ENCODE data around the gene MBOAT7. TPM values are rescaled to one million over a fixed set of nuclear protein-coding genes. Genes with fewer than 3 reads are reported as not detected.

MBOAT7 gene
- total RNA-seq, 1 donor: 30.3 TPM

- H3K4me1 ChIP-seq (ENCODE audit: insufficient read depth, low read length): peaks cover 1% of the 10 kb centered on the region
- H3K9me3 ChIP-seq (ENCODE audit: low read depth, low read length): no peaks in the 10 kb centered on the region
- H3K27me3 ChIP-seq (ENCODE audit: insufficient read depth, low read length): no peaks in the 10 kb centered on the region
- no peak overlapping the region for H3K4me3 ChIP-seq (ENCODE audit: low read length)
Measured at GRCh38 chr19:54152878-54153524, 36.4 kb downstream of the MBOAT7 start.

DNA sequence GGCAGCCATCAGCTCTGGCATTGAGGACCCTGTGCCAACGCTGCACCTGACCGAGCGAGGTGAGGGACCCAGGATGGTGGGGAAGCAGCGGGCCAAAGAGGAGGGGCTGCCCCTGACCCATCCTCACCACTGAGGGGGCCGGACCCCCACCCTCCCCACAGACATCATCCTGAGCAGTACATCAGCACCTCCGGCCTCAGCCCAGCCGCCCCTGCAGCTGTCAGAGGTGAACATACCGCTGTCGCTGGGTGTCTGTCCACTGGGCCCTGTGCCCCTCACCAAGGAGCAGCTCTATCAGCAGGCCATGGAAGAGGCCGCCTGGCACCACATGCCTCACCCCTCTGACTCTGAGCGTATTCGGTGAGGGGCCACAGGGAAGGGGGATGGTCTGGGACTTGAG, 37.1 kb downstream of the MBOAT7 start:
- Histone ChIP-seq H3K4me3 (ENCODE audit: low read length) (no peak overlapping the region), H3K9me3 (ENCODE audit: low read depth, low read length) (no peaks in the 10 kb centered on the region), H3K27me3 (ENCODE audit: insufficient read depth, low read length) (no peaks in the 10 kb centered on the region), H3K4me1 (ENCODE audit: insufficient read depth, low read length) (no peaks in the 10 kb centered on the region)

- Histone ChIP-seq H3K4me3 (ENCODE audit: low read length) (no peak overlapping the region), H3K9me3 (ENCODE audit: low read depth, low read length) (no peaks in the 10 kb centered on the region), H3K4me1 (ENCODE audit: insufficient read depth, low read length) (no peaks in the 10 kb centered on the region)
Measured at GRCh38 chr19:54151362-54152035, 37.9 kb downstream of the MBOAT7 start.

DNA sequence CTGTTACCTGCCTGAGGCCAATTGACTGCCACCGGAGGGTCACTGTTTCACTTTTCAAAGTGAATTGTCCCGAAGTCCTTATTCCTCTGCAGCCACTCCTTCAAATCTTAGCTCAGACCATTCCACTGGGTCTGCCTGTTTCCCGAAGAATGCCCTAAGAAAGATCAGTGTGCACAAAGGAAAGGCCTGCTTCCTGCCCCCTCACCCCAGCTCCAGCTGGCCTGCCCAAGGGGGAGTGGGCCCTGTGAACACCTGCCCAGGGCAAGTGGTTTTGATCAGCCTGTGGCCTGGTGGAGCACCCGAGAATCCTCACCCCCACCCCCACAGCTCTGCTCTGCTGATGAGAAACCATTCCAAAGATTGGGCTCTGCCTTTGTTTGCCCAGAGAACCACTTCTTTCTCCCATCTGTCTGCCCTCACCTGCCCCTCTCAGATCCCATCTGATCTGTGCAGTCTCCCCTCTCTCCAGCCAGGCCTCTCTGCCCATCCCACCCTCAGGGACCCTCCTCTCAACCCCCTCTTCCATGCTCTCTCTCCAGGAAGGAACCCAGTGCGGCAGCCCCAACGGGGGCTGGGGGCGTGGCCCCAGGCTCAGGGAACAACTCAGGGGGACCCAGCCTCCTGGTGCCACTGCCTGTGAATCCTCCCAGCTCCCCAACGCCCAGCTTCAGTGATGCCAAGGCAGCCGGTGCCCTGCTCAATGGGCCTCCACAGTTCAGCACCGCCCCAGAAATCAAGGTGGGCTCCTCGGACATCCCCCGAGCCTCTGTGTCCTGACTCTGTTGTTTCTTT, 40.2 kb downstream of the MBOAT7 start:
- Histone ChIP-seq H3K27me3 (ENCODE audit: insufficient read depth, low read length) (no peaks in the 10 kb centered on the region), H3K9me3 (ENCODE audit: low read depth, low read length) (no peaks in the 10 kb centered on the region), H3K4me1 (ENCODE audit: insufficient read depth, low read length) (no peaks in the 10 kb centered on the region), H3K4me3 (ENCODE audit: low read length) (no peak overlapping the region)

More at GRCh38 chr19:54151362-54152035, 37.9 kb downstream of the MBOAT7 start:
- H3K27me3 ChIP-seq (ENCODE audit: insufficient read depth, low read length): no peaks in the 10 kb centered on the region

GRCh38 chr19:54148158-54148557, 41.2 kb downstream of the MBOAT7 start:
- H3K4me3 ChIP-seq (ENCODE audit: low read length): no peak overlapping the region
- H3K27me3 ChIP-seq (ENCODE audit: insufficient read depth, low read length): no peaks in the 10 kb centered on the region
- no peaks in the 10 kb centered on the region for H3K9me3 ChIP-seq (ENCODE audit: low read depth, low read length)
- no peaks in the 10 kb centered on the region for H3K4me1 ChIP-seq (ENCODE audit: insufficient read depth, low read length)

- no peaks in the 10 kb centered on the region for H3K4me1 ChIP-seq (ENCODE audit: insufficient read depth, low read length)
- no peaks in the 10 kb centered on the region for H3K9me3 ChIP-seq (ENCODE audit: low read depth, low read length)
- no peaks in the 10 kb centered on the region for H3K27me3 ChIP-seq (ENCODE audit: insufficient read depth, low read length)
- no peak overlapping the region for H3K4me3 ChIP-seq (ENCODE audit: low read length)
Measured at GRCh38 chr19:54147676-54148075, 41.7 kb downstream of the MBOAT7 start.

GRCh38 chr19:54145541-54146158, 43.7 kb downstream of the MBOAT7 start:
- no peaks in the 10 kb centered on the region for H3K27me3 ChIP-seq (ENCODE audit: insufficient read depth, low read length)
- no peak overlapping the region for H3K4me3 ChIP-seq (ENCODE audit: low read length)
- H3K4me1 ChIP-seq (ENCODE audit: insufficient read depth, low read length): no peaks in the 10 kb centered on the region
- H3K9me3 ChIP-seq (ENCODE audit: low read depth, low read length): no peaks in the 10 kb centered on the region

DNA sequence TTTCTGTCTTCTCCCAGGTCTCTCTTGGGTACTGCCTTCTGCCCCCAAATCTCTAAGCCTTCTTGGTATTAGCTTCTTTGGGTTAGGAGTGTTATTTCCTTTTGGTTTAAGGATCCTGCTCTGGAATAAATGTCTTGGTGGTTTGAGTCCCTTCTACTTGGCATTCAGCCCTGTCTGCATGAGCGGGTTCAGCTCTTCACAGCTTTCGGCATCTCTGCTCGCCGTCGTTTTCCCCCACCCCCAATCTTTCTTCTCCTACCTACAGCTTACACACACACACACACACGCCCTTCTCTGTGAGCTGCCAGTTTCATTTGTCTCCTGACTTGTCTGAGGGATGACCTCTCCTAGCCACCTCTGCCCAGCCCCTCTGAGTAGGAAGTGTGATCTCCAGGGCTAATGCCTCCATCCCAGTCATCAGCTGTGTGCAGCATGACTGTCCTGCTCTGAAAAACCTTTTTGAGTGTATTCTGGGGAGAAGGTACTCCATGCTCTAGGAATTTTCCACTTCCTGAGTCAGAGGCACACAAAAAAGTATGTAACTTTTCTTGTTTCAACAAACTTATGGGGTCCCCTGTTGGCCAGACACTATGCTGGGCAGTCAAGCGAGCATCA, 47.1 kb downstream of the MBOAT7 start:
- Histone ChIP-seq H3K4me3 (ENCODE audit: low read length) (no peak overlapping the region), H3K27me3 (ENCODE audit: insufficient read depth, low read length) (no peaks in the 10 kb centered on the region), H3K4me1 (ENCODE audit: insufficient read depth, low read length) (peaks cover 15% of the 10 kb centered on the region), H3K9me3 (ENCODE audit: low read depth, low read length) (no peaks in the 10 kb centered on the region)

DNA sequence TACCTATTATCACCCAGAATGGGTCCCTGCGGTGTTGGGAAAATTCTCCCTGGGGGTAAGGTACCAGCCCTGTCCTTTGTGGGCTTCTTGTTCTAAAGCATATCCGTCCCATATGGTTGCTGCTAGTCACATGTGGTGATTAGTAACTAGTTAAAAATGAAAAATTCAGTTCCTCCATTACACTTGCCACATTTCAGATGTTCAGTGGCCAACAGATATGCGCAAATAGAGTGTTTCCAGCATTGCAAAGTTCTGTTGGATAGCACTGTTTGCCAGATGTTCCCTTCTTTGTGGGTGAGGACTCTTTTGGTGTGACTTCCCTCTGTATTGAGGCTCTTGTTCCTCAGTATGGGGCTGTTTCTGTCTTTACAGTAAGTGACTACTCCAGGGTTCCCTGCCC, 48.0 kb downstream of the MBOAT7 start:
- no peaks in the 10 kb centered on the region for H3K27me3 ChIP-seq (ENCODE audit: insufficient read depth, low read length)
- H3K4me1 ChIP-seq (ENCODE audit: insufficient read depth, low read length): peaks cover 20% of the 10 kb centered on the region
- H3K9me3 ChIP-seq (ENCODE audit: low read depth, low read length): no peaks in the 10 kb centered on the region
- H3K4me3 ChIP-seq (ENCODE audit: low read length): no peak overlapping the region

DNA sequence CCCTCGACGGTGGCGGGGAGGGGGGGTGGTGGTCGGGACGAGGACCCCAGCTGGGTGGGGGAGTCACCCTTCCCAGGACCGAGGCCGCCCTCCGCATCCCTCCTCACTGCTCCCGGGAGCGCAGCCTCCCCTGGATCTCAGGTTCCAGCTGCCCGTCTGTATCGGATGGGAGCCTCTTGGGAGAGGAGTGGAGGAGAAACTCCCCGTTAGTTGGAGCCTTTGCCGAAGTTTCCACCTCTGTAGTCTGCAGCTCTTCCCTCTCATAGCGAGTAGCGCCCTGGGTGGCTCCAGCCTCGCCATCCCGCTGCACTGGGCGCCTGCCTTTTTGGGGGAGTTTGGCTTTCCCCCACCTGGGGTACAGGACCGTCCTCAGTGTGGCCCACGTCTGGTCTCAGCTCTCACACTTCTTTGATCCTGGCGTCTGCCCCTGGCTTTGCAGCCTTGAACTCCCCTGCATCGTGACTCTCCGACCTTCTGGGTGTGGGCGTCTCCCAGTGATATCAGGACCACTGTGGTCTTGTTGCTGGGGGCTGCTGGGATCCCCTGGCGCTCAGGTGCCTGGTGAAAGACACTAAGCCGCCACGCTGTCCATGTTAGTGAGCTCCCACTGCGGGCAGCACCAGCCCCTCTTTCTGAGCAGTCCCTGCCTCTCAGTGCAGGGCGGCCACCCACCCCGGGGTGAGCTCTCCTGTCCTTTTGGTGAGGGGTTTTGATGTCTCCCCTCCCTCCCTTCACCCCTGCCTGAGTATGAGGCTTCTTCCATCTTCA, 50.7 kb downstream of the MBOAT7 start:
- peaks cover 27% of the 10 kb centered on the region for H3K4me1 ChIP-seq (ENCODE audit: insufficient read depth, low read length)
- H3K4me3 ChIP-seq (ENCODE audit: low read length): peak overlapping the region; percentile 79

DNA sequence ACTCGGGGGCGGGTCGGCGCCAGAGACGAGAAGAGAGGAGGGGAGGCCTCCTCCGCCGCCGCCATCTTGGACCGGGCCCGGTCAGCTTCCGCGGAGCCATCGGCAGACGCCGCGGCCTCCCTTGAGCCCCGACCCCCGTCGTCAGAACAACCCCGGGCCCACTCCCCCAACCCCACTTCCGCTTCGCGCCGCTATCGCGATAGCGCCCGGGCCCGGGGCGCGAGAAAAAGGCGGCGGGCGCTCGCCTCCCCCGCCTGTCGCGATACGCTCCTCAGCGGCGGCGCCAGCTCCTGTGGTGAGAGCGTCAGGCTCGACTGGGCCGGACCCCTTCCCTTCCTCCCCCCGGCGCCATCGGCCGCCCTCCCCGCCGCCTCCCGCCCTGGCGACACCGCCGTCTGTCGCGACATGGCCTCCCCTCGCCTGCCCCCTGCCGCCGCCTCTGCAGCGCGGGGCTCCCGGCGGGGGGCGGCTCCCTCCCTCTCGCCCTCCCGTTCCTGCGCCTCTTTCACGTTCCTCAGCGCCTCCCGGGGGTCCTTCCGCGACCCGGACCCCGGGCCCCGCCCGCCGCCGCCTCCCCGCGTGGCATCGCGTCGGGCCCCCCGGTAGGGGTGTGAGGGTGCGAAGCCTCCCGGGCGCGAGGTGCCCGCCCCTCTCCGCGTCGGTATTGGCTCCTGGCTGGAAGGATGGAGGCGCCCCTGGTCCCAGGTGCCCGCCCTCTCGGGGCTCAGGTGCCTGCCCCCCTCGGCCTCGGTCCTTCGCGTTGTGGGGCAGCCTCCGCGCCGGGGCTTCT, 51.5 kb downstream of the MBOAT7 start, which contains the start of gene CNOT3:
Gene CNOT3, plus strand, starts transcription at position 64 of the 790 bp plus-strand sequence. CDS start 5,217 bp downstream, outside the sequence.
- Histone ChIP-seq H3K9me3 (ENCODE audit: low read depth, low read length) (no peaks in the 10 kb centered on the region), H3K4me1 (ENCODE audit: insufficient read depth, low read length) (peaks cover 27% of the 10 kb centered on the region), H3K4me3 (ENCODE audit: low read length) (peak within 1 kb of the TSS; percentile 79), H3K27me3 (ENCODE audit: insufficient read depth, low read length) (no peaks in the 10 kb centered on the region)

More for the DNA sequence above, 50.7 kb downstream of the MBOAT7 start:
- Histone ChIP-seq H3K9me3 (ENCODE audit: low read depth, low read length) (no peaks in the 10 kb centered on the region), H3K27me3 (ENCODE audit: insufficient read depth, low read length) (no peaks in the 10 kb centered on the region)

- Histone ChIP-seq H3K4me1 (ENCODE audit: insufficient read depth, low read length) (peaks cover 27% of the 10 kb centered on the region), H3K4me3 (ENCODE audit: low read length) (peak overlapping the region; percentile 79), H3K9me3 (ENCODE audit: low read depth, low read length) (no peaks in the 10 kb centered on the region), H3K27me3 (ENCODE audit: insufficient read depth, low read length) (no peaks in the 10 kb centered on the region)
Measured at GRCh38 chr19:54136864-54137698, 52.3 kb downstream of the MBOAT7 start.

All from mononuclear cell (primary cell).